Measurements from ENCODE around the gene DMRT3. TPM values are rescaled to one million over a fixed set of nuclear protein-coding genes. Genes with fewer than 3 reads are reported as not detected.
A peak's percentile ranks its signal among the peaks of the same experiment; 100 is the strongest.

The DMRT3 gene
- total and polyA plus RNA-seq, 9 of the 15 experiments (the other 6 are each of a cell fraction or from before 2014, with no cell fraction given), result not detected

GRCh38 chr9:1018121-1018520 lies 41.7 kb downstream of the DMRT3 start:
- H3K4me2 ChIP-seq (ENCODE audit: insufficient read depth, low read length), result no peak overlapping the region
- WGBS (ENCODE audit: insufficient coverage, low coverage, missing lambda C conversion rate), result under 1% methylated on average over 9 of the region's 10 CpGs
- no peaks in the 10 kb centered on the region for H3K9me1 ChIP-seq (ENCODE audit: control insufficient read depth, insufficient read depth, low read length)
- CTCF ChIA-PET (ENCODE audit: low intra/inter-chr PET ratio), result interaction anchor here (0.6 kb wide), 1 partner anchor 1158 kb away, joined by 3 read pairs; no protein-coding TSS in a partner anchor
- intact Hi-C loops (cut with micrococcal nuclease), result no loop called here
- BruUV-seq (replicated peaks), result no TSS peak
- H3K9me3 ChIP-seq (replicated peaks; ENCODE audit: control insufficient read depth, insufficient read depth, low read depth, low read length), result no peaks in the 10 kb centered on the region
- H3K27me3 ChIP-seq (ENCODE audit: control insufficient read depth in 2 of 2, insufficient read depth in 2 of 2, low read length in 2 of 2), result no peaks in the 10 kb centered on the region
- in situ Hi-C loops (cut with MboI), result no loop called here
- H3K79me2 ChIP-seq (ENCODE audit: control insufficient read depth, insufficient read depth, low read length), result no peaks in the 10 kb centered on the region
- no peaks in the 10 kb centered on the region for H4K20me1 ChIP-seq (replicated peaks; ENCODE audit: control insufficient read depth, insufficient read depth, low read length)
- FAIRE-seq (no peak), DNase-seq (ENCODE audit: extremely low read depth in 1 of 4, low spot score in 3 of 4) (peak in 3 of 4 experiments; percentile 12 to 29 (median 13)), ATAC-seq (peak; percentile 79)
- H2AFZ ChIP-seq (ENCODE audit: low read depth, low read length), result no peak overlapping the region
- no peak overlapping the region for H3K4me3 ChIP-seq
- no peak overlapping the region for H3K27ac ChIP-seq (ENCODE audit: extremely low read depth, low read depth, low read length)
- H3K9ac ChIP-seq (ENCODE audit: insufficient read depth in 1 of 2, low read depth in 2 of 2, low read length in 2 of 2), result no peak overlapping the region
- H3K36me3 ChIP-seq (ENCODE audit: control insufficient read depth, insufficient read depth, low read length), result no peaks in the 10 kb centered on the region
- no peaks in the 10 kb centered on the region for H3K4me1 ChIP-seq (replicated peaks in 1 of 2; ENCODE audit: control insufficient read depth in 2 of 2, insufficient read depth in 2 of 2, low read length in 2 of 2)
- POLR2A ChIA-PET, result no interaction called here
- TF ChIP-seq NCOA1 (IDR thresholded peaks at IDR 0.05; ENCODE audit: low read depth) (no peak), DLX4 (CRISPR knock-in tag; IDR thresholded peaks at IDR 0.05) (no peak), IRF2 (CRISPR knock-in tag; IDR thresholded peaks at IDR 0.05) (no peak), USF2 (CRISPR knock-in tag; IDR thresholded peaks at IDR 0.05) (peak; percentile 85), THRB (CRISPR knock-in tag; conservative IDR thresholded peaks at IDR 0.05) (no peak), PHB2 (IDR thresholded peaks at IDR 0.05; ENCODE audit: low read depth) (no peak), MLLT1 (IDR thresholded peaks at IDR 0.05) (no peak), STAT5B (CRISPR knock-in tag; IDR thresholded peaks at IDR 0.05) (no peak), ATF7 (IDR thresholded peaks at IDR 0.05) (no peak), POLR2H (tag; IDR thresholded peaks at IDR 0.05; ENCODE audit: low read depth) (no peak), SMARCA4 (IDR thresholded peaks at IDR 0.05) (no peak), ZNF707 (CRISPR knock-in tag; conservative IDR thresholded peaks at IDR 0.05) (no peak), MEF2D (tag; conservative IDR thresholded peaks at IDR 0.05; ENCODE audit: low read depth) (no peak), SNRNP70 (optimal IDR thresholded peaks at IDR 0.05; ENCODE audit: low read depth, low read length) (no peak), POLR2G (IDR thresholded peaks at IDR 0.05; ENCODE audit: low read depth, low read length) (no peak), BCL6 (CRISPR knock-in tag; IDR thresholded peaks at IDR 0.05) (no peak), ZBTB11 (CRISPR knock-in tag; IDR thresholded peaks at IDR 0.05) (no peak)

All from K562 (cell line).